Measurements from ENCODE around the gene ACOX1. TPM values are rescaled to one million over a fixed set of nuclear protein-coding genes. Genes with fewer than 3 reads are reported as not detected.

The ACOX1 gene
- polyA plus RNA-seq, 1 donor (not counting 4 experiments of a cell fraction or from before 2014, with no cell fraction given) = 31.8 TPM

DNA sequence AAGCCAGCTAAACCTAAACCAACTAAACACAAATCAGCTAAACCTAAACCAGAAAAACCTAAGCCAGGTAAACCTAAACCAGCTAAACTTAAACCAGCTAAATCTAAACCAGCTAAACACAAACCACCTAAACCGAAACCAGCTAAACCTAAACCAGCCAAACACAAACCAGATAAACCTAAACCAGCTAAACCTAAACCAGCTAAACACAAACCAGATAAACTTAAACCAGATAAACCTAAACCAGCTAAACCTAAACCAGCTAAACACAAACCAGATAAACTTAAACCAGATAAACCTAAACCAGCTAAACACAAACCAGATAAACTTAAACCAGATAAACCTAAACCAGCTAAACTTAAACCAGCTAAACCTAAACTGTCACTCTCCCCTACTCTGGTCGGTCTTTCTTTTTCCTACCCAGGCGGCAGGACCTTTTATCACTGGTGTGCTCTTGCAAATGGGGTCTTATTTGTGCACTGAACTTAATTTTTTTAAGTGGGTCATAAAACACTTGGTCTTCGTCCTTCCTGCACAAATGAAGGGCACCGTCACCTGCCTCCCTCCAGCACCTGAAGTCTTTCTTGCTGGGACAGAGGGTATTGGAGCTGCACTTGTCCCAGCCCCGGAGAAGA lies 41.0 kb upstream of the ACOX1 start:
- TF ChIP-seq, protein P1, sequence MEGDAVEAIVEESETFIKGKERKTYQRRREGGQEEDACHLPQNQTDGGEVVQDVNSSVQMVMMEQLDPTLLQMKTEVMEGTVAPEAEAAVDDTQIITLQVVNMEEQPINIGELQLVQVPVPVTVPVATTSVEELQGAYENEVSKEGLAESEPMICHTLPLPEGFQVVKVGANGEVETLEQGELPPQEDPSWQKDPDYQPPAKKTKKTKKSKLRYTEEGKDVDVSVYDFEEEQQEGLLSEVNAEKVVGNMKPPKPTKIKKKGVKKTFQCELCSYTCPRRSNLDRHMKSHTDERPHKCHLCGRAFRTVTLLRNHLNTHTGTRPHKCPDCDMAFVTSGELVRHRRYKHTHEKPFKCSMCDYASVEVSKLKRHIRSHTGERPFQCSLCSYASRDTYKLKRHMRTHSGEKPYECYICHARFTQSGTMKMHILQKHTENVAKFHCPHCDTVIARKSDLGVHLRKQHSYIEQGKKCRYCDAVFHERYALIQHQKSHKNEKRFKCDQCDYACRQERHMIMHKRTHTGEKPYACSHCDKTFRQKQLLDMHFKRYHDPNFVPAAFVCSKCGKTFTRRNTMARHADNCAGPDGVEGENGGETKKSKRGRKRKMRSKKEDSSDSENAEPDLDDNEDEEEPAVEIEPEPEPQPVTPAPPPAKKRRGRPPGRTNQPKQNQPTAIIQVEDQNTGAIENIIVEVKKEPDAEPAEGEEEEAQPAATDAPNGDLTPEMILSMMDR (optimal IDR thresholded peaks at IDR 0.05 in 1 of 3, IDR thresholded peaks at IDR 0.05 in 1 of 3, conservative IDR thresholded peaks at IDR 0.05 in 1 of 3; ENCODE audit: extremely low read depth in 1 of 3, insufficient read depth in 2 of 3, low read length in 3 of 3) = no peak
- no peak for TF ChIP-seq EZH2 (IDR thresholded peaks at IDR 0.05; ENCODE audit: low read length)
- dilution Hi-C loops (cut with MboI; ENCODE audit: extremely low pct_ligation_motif_present, low sequenced_read_pairs) = no loop called here
- H3K9ac ChIP-seq (ENCODE audit: control insufficient read depth, extremely low read depth, insufficient read depth, low read length) = no peak overlapping the region
- no peaks in the 10 kb centered on the region for H3K27me3 ChIP-seq (ENCODE audit: control insufficient read depth, extremely low read depth, insufficient read depth, low read length)
- no peak overlapping the region for H3K4me3 ChIP-seq (ENCODE audit: control insufficient read depth in 2 of 3, extremely low read depth in 1 of 3, insufficient read depth in 2 of 3, low read depth in 1 of 3, low read length in 3 of 3)
- H4K20me1 ChIP-seq (ENCODE audit: control insufficient read depth, extremely low read depth, insufficient read depth, low read length) = peaks cover 7% of the 10 kb centered on the region
- no peak overlapping the region for H3K27ac ChIP-seq (ENCODE audit: control insufficient read depth, insufficient read depth, low read length)
- DNase-seq (ENCODE audit: low read depth, low spot score) (no peak), FAIRE-seq (no peak)
- peaks cover 2% of the 10 kb centered on the region for H3K79me2 ChIP-seq (ENCODE audit: control insufficient read depth, insufficient read depth, low read length)
- no peaks in the 10 kb centered on the region for H3K9me1 ChIP-seq (ENCODE audit: control insufficient read depth, extremely low read depth, insufficient read depth, low read length)
- H3K36me3 ChIP-seq (ENCODE audit: control insufficient read depth in 2 of 2, extremely low read depth in 1 of 2, insufficient read depth in 2 of 2, low read length in 2 of 2) = peaks cover 10 to 27% of the 10 kb centered on the region in 2 experiments
- no peaks in the 10 kb centered on the region for H3K9me3 ChIP-seq (ENCODE audit: control insufficient read depth, low read depth, low read length)
- H3K4me2 ChIP-seq (ENCODE audit: control insufficient read depth, extremely low read depth, insufficient read depth, low read depth, low read length) = no peak overlapping the region
- H3K4me1 ChIP-seq (ENCODE audit: control insufficient read depth, extremely low read depth, insufficient read depth, low read length) = peaks cover 5% of the 10 kb centered on the region
- no peak overlapping the region for H2AFZ ChIP-seq (ENCODE audit: control insufficient read depth, low read length)

DNA sequence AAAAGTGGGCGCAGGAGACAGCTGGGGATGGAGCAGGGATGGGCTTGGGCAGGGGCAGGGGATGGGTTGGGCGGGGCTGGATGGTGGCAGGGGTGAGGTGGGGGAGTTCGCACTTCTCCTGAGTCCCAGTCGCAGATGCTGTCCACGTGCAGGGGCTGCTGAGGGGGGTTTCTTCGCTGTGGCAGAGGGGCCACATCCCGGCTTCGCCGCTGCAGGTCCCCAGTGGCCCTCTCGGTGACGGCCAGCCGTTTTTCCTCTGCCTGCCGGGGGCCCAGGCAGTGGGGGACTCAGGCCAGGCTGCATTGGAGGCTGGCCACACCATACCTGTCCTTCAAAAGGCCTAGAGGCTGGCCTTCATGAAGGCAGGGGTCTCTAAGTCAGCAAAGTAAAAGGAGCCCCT lies 39.8 kb upstream of the ACOX1 start:
- Histone ChIP-seq H4K20me1 (ENCODE audit: control insufficient read depth, extremely low read depth, insufficient read depth, low read length) (peaks cover 8% of the 10 kb centered on the region), H3K9me1 (ENCODE audit: control insufficient read depth, extremely low read depth, insufficient read depth, low read length) (no peaks in the 10 kb centered on the region), H3K79me2 (ENCODE audit: control insufficient read depth, insufficient read depth, low read length) (no peaks in the 10 kb centered on the region), H3K27ac (ENCODE audit: control insufficient read depth, insufficient read depth, low read length) (no peak overlapping the region), H3K36me3 (ENCODE audit: control insufficient read depth in 2 of 2, extremely low read depth in 1 of 2, insufficient read depth in 2 of 2, low read length in 2 of 2) (peaks cover 14 to 32% of the 10 kb centered on the region in 2 experiments), H2AFZ (ENCODE audit: control insufficient read depth, low read length) (no peak overlapping the region), H3K27me3 (ENCODE audit: control insufficient read depth, extremely low read depth, insufficient read depth, low read length) (no peaks in the 10 kb centered on the region), H3K4me3 (ENCODE audit: control insufficient read depth in 2 of 3, extremely low read depth in 1 of 3, insufficient read depth in 2 of 3, low read depth in 1 of 3, low read length in 3 of 3) (no peak overlapping the region), H3K4me1 (ENCODE audit: control insufficient read depth, extremely low read depth, insufficient read depth, low read length) (no peaks in the 10 kb centered on the region), H3K9me3 (ENCODE audit: control insufficient read depth, low read depth, low read length) (no peaks in the 10 kb centered on the region), H3K9ac (ENCODE audit: control insufficient read depth, extremely low read depth, insufficient read depth, low read length) (no peak overlapping the region), H3K4me2 (ENCODE audit: control insufficient read depth, extremely low read depth, insufficient read depth, low read depth, low read length) (no peak overlapping the region)
- FAIRE-seq (no peak), DNase-seq (ENCODE audit: low read depth, low spot score) (no peak)
- dilution Hi-C loops (cut with MboI; ENCODE audit: extremely low pct_ligation_motif_present, low sequenced_read_pairs) = no loop called here
- no peak for TF ChIP-seq EZH2 (IDR thresholded peaks at IDR 0.05; ENCODE audit: low read length)
- TF ChIP-seq, protein P1 (optimal IDR thresholded peaks at IDR 0.05 in 1 of 3, IDR thresholded peaks at IDR 0.05 in 1 of 3, conservative IDR thresholded peaks at IDR 0.05 in 1 of 3; ENCODE audit: extremely low read depth in 1 of 3, insufficient read depth in 2 of 3, low read length in 3 of 3) = no peak
